Mononuclear cell (primary cell): Measurements from ENCODE around the gene DISC1. TPM values are rescaled to one million over a fixed set of nuclear protein-coding genes. Genes with fewer than 3 reads are reported as not detected.

Source experiments
- H3K27me3 ChIP-seq: 2 replicates; pipeline ENCODE4 v1.6.0; 2011; ENCODE audit warnings: low read length, control low read depth; ENCODE audit not compliant: insufficient read depth
- H3K4me1 ChIP-seq: 2 replicates; pipeline ENCODE4 v1.5.1; 2011; ENCODE audit warnings: mild to moderate bottlenecking, low read length, control low read depth; ENCODE audit not compliant: insufficient read depth
- H3K4me3 ChIP-seq: 2 replicates; pipeline ENCODE4 v1.5.1; 2011; ENCODE audit warnings: mild to moderate bottlenecking, low read length, moderate library complexity
- H3K9me3 ChIP-seq: 2 replicates; pipeline ENCODE4 v1.5.1; 2011; ENCODE audit warnings: low read depth, mild to moderate bottlenecking, control low read depth, low read length
- total RNA-seq: library from RNA; depleted of rRNA; stranded (reverse); fragments of >200 nt; gene quantifications from one replicate; pipeline ENCODE4 v1.2.3, GENCODE V29; 2012

DISC1 gene
- total RNA-seq, 1 donor = 17.2 TPM

DNA sequence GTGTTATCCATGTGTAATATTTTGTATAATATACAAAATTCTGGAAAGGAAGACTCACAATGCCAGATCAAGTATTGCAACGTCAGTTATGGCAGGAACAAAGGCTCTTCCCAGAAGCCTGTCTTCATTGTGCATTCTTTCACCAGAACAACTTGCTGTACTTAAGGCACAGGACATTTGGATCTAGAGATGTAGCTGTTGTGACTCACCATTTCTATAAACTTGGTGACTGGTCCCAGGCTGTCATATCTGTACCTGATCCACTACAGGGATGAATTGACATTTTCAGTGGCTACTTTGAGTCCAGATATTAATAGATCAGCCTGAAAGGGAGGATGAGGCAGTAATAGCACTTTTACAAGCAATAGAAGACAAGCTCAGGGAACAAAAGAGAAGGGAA is 299.8 kb downstream of the DISC1 start:
- H3K4me3 ChIP-seq = no peak overlapping the region
- H3K27me3 ChIP-seq = no peaks in the 10 kb centered on the region
- no peaks in the 10 kb centered on the region for H3K9me3 ChIP-seq
- H3K4me1 ChIP-seq = no peaks in the 10 kb centered on the region

DNA sequence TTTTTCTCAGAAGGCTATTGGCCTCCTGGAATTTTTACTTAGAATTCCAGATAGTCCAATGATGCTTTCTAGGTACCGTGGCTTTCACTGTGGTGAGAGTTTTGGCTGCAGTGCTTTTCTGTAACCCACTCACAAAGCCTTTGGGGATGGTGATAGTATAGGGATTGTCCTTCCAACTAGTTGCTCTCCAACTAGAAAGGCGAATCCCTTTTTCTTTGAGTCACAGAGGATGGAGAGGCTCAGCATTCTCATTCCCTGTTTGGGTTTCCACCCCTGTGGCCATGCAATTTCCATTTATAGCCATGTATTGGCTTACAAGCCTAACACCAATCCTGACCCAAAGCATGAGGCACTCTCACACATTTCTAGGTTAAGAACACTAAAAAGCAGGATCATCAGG is 300.3 kb downstream of the DISC1 start:
- Histone ChIP-seq H3K9me3 (no peaks in the 10 kb centered on the region), H3K4me3 (no peak overlapping the region), H3K4me1 (no peaks in the 10 kb centered on the region), H3K27me3 (no peaks in the 10 kb centered on the region)

DNA sequence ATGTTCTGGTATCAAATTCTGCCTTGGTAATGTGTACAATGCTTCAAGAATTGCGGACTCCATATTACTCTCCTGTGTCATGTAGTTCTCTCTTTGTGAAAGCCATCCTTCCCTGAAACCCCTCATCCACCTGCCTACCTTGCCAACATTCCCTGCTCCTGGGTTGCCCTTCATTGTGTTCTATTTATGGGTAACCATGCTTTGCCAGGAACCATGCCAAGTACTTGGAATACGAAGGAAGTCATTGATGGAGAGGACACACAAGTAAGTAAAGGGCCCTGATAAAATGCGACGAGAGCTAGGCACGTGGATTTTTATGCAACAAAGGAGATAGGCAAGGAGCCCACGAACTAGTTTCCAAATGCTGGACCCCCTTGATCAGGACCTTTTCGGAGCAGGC is 300.8 kb downstream of the DISC1 start:
- no peaks in the 10 kb centered on the region for H3K9me3 ChIP-seq
- no peak overlapping the region for H3K4me3 ChIP-seq

DNA sequence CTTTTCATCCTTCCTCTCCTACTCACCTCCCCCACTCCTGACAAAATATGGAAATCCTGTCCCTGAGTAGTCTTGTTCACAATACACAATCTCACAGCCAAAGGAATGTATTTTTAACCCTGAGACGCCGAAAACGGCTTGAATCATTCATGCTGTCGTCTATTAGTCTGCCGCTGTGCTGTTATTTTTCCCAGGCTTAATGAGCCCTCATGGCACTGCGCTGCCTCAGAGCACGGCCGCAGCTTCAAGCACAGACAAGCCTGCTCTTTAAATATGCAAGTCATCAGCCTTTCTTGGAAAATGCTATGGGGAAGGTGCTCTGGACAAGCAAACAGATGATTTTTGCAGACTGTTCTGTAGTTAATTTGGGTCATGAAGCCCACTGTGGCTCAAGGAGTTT is 302.7 kb downstream of the DISC1 start:
- no peaks in the 10 kb centered on the region for H3K9me3 ChIP-seq
- H3K27me3 ChIP-seq = no peaks in the 10 kb centered on the region
- no peak overlapping the region for H3K4me3 ChIP-seq
- no peaks in the 10 kb centered on the region for H3K4me1 ChIP-seq

More for the DNA sequence above, 300.8 kb downstream of the DISC1 start:
- H3K27me3 ChIP-seq = no peaks in the 10 kb centered on the region
- H3K4me1 ChIP-seq = no peaks in the 10 kb centered on the region

DNA sequence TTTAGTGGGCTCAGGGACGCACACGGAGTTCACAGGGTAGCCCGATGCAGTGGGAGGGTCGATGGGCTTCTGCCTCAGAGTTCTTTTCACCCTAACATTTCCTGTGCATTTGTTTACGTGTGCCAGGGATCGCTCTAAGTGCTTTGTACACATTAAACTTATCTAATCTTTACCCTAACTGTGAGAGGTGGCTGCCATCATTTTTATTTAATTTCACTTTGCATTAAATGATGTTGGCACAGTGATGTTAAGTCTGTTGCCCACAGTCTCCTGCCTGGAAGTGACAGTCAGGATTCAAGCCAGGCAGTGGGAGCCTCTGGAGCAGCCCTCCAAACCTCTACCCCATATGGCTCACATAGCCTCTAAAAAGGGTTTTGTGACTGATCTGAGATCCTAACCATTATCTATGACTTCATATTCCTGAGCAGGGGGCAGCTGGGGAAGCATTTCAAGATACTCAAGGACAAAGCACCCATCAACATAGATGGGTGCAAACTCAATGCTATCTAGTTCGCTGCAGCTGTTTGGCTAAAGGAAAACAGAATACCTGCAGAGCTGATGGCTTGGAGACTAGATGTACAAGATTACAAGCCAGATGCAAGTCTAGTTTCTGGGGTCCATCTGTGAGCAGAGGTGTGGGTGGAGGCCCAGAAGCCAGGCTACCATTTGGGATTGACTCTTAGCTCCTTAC is 303.8 kb downstream of the DISC1 start:
- no peaks in the 10 kb centered on the region for H3K9me3 ChIP-seq
- H3K4me3 ChIP-seq = no peak overlapping the region
- no peaks in the 10 kb centered on the region for H3K27me3 ChIP-seq
- no peaks in the 10 kb centered on the region for H3K4me1 ChIP-seq

DNA sequence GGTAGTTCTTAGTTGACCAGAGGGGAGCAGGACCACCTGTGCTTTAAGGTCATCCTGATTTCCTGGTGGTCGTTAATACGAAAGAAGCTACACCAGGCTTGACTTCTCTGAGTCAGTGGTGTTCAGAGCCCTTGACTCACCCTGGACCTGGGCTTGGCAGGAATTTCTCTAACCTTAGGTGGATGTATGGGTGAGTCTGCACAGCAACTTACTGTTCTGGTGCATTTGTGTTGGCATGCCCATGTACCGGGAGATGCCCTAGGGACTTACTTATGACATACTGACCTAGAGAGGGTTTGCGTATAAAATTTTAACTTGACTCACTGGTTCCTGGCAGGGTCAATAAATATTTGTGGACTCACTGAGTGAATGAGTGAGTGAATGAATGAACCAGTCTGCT is 304.6 kb downstream of the DISC1 start:
- Histone ChIP-seq H3K4me3 (no peak overlapping the region), H3K27me3 (no peaks in the 10 kb centered on the region), H3K9me3 (no peaks in the 10 kb centered on the region), H3K4me1 (no peaks in the 10 kb centered on the region)

DNA sequence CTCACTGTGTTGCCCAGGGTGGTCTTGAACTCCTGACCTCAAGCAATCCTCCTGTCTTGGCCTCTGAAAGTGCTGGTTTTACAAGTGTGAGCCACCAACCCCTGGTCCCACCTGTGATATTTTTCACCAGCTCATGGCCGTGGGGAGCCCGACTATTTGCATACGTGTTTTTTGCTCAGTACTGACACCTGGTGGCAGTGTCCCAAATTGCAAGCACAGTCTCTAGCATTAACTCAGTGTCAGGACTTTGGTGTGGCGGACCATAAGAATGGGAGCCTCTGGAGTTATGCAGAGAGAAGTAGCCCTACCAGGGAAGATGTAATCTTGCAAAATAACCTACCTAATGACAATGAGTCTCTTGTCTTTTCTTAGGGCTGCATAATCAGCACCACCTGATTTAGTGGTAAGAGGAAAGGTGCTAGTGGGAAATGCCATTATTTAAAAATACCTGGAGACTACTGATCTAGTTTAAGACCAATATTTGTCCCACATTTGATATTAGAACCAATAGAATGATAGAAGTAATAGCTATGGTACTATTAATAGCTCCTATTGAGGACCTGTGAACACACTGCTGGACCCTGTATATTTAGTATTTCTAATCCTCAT is 305.4 kb downstream of the DISC1 start:
- no peak overlapping the region for H3K4me3 ChIP-seq
- H3K9me3 ChIP-seq = no peaks in the 10 kb centered on the region
- H3K27me3 ChIP-seq = no peaks in the 10 kb centered on the region
- H3K4me1 ChIP-seq = no peaks in the 10 kb centered on the region

DNA sequence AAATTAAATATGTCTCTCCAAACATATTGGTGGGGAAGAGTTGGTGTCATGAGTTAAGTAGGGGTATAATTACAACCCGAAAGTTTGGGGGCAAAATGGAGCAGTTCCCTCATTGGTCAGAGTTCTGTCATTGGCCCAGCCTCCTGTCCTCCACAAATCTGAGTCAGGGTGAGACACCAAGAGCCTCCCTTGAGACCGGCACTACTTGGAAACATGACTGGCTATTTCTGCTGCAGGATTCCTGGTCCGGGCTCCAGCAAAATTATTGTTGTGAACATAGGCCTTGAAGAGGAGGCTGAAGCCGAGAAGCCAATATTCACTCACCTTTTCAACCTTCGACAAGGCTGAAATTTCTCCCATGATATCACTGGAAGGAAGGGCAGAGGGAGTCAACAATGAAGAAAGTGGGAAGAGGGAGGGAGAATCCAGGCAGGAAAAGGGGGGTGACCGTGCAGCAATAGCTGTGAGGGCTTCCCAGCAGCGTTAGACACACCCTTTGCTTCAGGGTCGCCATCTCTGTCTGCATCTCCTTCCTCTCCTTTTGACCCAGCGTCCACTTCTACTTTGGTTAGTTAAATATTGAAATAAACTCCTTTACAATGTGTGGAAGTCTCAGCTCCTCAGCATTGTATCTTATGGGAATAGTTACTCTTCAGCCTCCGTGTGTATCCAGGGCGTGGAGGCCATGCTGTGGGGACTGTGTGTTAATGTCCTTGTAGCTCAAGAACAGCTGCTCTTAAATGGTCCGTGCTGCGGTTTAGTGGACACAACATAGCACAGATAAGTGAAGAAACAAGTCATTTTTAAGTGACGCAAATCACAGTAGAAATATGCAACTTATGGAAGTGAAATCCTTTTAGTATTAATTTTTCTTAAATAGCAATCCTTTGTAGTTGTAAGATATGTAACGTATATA is 307.4 kb downstream of the DISC1 start:
- H3K4me3 ChIP-seq = no peak overlapping the region
- no peaks in the 10 kb centered on the region for H3K4me1 ChIP-seq
- H3K9me3 ChIP-seq = no peaks in the 10 kb centered on the region
- no peaks in the 10 kb centered on the region for H3K27me3 ChIP-seq

DNA sequence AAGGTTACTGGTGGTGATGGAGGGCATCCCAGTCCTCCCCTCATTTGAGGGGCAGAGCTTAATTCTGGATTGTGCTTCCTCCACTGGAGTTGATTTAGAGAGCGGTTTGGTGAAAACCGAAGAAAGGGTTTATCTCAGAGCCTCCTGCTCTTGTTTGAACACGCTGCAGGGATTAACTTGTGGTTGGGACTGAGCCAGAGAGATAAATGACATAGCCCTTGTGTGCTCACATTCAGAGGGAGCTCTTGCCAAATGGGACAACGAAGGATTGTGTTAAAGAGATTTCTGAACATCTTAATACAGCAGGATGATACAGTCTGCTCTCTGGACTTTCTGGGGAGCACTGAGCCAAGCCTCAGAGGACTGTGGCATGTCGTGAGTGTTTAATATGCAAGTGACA is 308.2 kb downstream of the DISC1 start:
- Histone ChIP-seq H3K9me3 (no peaks in the 10 kb centered on the region), H3K4me3 (no peak overlapping the region), H3K4me1 (no peaks in the 10 kb centered on the region), H3K27me3 (no peaks in the 10 kb centered on the region)

DNA sequence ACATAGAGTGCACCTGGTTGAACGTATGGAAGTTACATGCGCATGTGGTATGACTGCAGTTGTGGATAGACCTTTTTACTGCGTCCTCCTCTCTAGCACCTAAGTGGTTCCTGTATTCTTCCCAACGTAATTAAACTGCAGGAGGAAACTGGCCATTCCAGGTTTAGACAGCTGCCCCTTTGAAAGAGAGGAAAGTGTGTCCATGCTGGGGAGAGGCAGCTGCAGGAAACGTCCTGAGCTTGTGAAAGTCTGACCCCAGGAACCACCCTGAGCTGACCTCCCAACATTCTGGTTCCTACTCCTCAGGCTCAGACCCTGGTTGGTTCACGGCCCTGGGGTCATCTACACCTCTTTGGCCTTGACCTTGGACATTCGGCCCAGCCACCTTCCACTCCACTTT is 309.3 kb downstream of the DISC1 start:
- Histone ChIP-seq H3K4me3 (no peak overlapping the region), H3K27me3 (no peaks in the 10 kb centered on the region), H3K9me3 (no peaks in the 10 kb centered on the region)

DNA sequence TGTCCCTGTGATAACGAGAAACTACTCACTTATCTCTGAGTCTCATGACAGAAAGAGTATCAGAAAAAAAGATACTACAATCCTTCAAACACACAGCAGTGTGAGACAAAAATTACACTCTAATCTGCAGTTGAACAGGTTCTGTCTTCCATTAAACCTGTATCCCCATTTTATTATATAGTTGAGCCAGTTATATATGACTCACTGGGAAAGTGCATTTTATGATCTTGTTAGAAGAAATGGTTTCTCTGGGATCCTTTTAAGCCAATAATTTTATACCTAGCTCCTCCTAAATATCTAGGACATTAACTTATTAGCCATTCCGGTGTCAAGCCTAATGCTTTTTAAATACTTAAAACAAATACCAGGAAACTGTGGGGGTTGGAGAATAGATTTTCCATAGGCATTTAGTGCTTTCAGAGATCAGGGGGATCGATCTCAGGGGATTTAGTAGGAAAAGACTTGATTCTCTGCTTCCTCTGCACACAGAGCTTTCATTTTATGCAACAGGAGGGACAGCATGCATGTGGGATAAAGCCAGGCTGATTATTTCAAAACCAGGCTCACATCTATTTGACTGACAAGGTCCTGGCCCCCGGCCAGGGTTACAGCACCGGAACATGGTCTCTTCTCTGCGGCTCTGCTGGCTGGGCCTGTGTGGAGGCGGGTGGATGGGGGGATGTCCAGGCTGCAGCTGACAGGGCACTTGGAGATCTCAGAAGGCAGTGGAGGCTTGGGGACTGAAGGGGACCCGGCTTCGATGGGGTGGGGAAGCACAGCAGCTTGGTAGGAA is 310.6 kb downstream of the DISC1 start:
- H3K27me3 ChIP-seq = no peaks in the 10 kb centered on the region
- no peak overlapping the region for H3K4me3 ChIP-seq
- H3K9me3 ChIP-seq = no peaks in the 10 kb centered on the region
- no peaks in the 10 kb centered on the region for H3K4me1 ChIP-seq

More for the DNA sequence above, 309.3 kb downstream of the DISC1 start:
- no peaks in the 10 kb centered on the region for H3K4me1 ChIP-seq

DNA sequence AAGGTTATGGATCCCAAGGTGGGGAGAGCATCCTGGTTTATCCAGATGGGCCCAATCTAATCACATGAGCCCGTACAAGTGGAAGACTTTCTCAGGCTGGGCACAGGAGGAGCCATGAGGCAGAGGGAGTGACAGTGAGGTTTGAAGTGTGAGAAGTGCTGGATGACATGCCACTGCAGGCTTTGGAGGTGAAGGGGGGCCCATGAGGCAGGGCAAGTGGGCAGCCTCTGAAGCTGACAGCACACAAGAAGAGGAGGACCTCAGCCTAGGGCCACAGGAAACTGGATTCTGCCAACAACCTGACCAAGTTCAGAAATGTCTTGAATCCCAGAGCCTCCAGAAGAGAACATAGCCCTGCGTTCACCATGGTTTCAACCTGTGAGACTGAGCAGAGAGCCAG is 311.6 kb downstream of the DISC1 start:
- Histone ChIP-seq H3K27me3 (no peaks in the 10 kb centered on the region), H3K4me3 (no peak overlapping the region), H3K9me3 (no peaks in the 10 kb centered on the region), H3K4me1 (no peaks in the 10 kb centered on the region)

DNA sequence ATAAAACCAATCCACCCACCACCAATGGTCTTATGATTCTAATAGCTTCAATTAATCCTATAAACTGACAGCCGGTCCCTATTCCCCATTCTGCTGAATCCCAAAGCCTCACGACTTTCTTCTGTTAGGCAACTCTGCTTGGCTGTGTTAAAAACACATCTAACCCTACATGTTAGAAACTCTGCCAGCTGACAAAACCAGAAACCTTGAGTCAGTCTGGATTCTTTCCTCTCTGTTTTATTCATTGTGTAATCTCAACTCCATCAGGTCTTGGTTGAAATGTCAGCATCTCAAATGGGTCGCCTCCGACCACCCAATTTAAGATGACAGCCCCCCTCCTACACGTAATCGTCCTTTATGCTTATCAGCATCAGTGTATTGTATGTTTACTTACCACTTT is 312.1 kb downstream of the DISC1 start:
- Histone ChIP-seq H3K9me3 (no peaks in the 10 kb centered on the region), H3K4me3 (no peak overlapping the region), H3K4me1 (no peaks in the 10 kb centered on the region), H3K27me3 (no peaks in the 10 kb centered on the region)

DNA sequence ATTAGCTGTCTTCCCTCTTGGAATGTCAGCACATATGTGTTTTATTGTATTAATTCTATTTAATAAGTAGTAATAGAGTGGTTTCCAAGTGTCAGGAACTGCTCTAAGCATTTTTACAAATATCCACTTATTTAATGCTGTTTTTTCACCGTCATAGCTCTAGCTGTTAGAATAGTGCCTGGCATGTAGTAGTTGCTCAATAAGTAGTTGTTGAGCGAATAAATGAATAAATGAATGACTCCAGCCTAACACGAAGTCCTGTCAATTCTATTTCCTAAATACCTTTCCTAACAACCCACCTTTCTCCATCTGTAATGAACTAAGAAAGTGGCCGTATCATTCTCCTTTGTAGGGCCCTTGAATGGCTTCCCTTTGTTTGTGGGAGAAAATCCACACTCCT is 312.5 kb downstream of the DISC1 start:
- H3K27me3 ChIP-seq = no peaks in the 10 kb centered on the region
- no peaks in the 10 kb centered on the region for H3K9me3 ChIP-seq
- no peaks in the 10 kb centered on the region for H3K4me1 ChIP-seq
- H3K4me3 ChIP-seq = no peak overlapping the region

DNA sequence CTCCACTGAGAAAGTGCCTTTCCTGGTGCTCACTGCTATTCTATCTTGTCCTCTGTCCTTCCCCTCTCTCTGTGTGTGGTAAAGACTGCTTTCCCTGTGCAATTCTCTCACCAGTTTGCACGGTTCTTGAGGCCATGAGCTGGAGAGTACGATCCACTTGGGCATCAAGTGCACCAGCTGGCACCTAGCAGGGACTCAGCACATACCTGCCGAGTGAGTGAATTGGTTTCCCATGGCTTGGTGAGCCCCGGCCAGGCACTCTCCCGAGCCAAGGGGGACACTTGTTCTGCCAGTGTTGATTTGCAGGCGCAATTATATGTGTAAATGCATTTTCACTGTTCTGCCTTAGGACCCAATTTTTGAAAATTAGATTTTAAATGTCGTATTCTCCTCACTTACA is 313.5 kb downstream of the DISC1 start:
- Histone ChIP-seq H3K4me1 (no peaks in the 10 kb centered on the region), H3K27me3 (no peaks in the 10 kb centered on the region), H3K9me3 (no peaks in the 10 kb centered on the region), H3K4me3 (no peak overlapping the region)
